ENCODE results near the gene SLC25A21.

SLC25A21 gene

DNA sequence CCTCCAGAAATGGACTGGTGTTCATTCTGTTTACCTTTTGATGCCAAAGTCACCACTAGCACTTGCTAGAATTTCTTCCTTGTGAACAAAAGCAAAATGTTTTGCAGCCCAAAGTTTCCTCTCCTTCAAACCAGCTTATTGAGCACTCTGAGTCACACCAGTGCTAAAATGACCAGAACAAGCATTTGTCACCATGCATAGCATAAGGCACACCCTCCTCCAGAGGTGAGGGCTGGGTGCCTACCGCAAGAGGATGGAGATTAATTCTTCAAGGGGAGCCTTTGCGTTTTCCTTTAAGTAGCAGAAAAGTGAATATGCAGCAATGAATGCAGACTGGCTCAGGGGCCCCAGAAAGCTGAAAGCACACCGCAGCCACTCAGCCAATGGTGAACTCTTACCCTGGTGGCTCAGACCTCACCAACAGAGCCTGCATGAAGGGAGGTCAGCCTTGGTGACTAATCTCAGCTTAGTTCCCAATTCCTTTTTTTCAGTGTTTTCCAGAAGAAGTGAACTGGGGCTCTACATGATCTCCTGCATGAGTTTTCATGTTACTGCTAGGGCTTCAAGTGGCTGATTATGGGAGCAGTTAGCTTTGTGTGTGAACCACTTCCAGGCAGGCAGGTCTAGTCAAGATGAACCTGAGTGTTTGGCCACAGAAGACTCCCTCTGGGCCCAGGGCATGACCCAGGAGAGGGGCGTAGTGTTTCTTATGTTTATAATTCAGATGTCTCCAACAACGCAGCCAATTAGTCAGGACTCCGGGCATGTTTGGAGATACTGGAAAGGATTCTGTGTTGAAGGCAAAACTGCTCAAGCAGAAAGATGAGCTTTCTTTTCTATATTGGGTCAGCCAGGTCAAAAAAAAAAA is 414.4 kb downstream of the SLC25A21 start:
- no peak overlapping the region for H3K27ac Mint-ChIP-seq
- H3K4me1 Mint-ChIP-seq (ENCODE audit: low read depth) = no peaks in the 10 kb centered on the region
- H3K9me3 Mint-ChIP-seq = peaks cover 7% of the 10 kb centered on the region
- no peak overlapping the region for H3K4me3 Mint-ChIP-seq
- no peaks in the 10 kb centered on the region for H3K27me3 Mint-ChIP-seq
- H3K36me3 Mint-ChIP-seq (ENCODE audit: low read depth) = no peaks in the 10 kb centered on the region

DNA sequence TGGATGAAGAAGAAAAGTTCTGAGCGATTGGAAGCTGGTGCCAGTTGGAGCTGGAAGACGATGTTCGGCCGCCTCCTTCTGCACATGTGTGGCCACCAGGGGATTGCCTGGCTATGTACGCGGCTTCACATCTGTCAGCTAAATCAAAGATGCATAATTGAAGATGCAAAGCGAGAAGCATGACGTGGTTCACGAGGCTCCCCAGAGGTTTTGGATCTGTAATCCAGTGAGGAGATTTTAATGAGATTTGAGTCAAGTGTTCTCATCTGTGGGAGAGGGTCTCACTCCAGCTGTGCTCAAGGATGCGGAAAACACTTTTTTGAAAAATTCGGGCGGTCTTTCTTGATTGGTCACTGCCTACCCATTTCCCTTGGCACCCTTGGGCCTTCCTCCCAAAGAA is 416.2 kb downstream of the SLC25A21 start:
- Mint-ChIP-seq H3K27me3 (no peaks in the 10 kb centered on the region), H3K27ac (no peak overlapping the region), H3K4me3 (no peak overlapping the region), H3K9me3 (peaks cover 15% of the 10 kb centered on the region), H3K36me3 (ENCODE audit: low read depth) (no peaks in the 10 kb centered on the region), H3K4me1 (ENCODE audit: low read depth) (no peaks in the 10 kb centered on the region)

DNA sequence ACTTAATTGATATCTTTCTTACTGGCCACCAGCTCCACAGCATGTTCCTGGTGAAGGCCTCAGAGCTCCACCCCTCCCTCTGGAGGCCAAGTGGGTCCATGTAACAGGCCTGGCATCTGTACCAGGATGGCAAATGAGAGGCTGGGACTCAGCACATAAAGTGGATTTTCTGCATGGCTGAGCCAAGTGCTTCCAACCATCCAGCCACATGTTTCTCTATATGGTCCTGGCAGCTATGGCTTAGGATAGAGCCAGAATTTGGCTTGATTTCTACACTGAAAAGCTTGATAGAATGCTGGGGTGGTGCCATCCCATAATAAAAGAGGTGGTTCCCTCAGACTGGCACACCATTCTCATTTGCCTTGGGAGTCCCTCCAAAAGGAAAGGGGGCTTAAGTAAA is 416.6 kb downstream of the SLC25A21 start:
- H3K27ac Mint-ChIP-seq = no peak overlapping the region
- H3K4me3 Mint-ChIP-seq = no peak overlapping the region
- peaks cover 15% of the 10 kb centered on the region for H3K9me3 Mint-ChIP-seq
- no peaks in the 10 kb centered on the region for H3K4me1 Mint-ChIP-seq (ENCODE audit: low read depth)
- H3K36me3 Mint-ChIP-seq (ENCODE audit: low read depth) = no peaks in the 10 kb centered on the region
- no peaks in the 10 kb centered on the region for H3K27me3 Mint-ChIP-seq

DNA sequence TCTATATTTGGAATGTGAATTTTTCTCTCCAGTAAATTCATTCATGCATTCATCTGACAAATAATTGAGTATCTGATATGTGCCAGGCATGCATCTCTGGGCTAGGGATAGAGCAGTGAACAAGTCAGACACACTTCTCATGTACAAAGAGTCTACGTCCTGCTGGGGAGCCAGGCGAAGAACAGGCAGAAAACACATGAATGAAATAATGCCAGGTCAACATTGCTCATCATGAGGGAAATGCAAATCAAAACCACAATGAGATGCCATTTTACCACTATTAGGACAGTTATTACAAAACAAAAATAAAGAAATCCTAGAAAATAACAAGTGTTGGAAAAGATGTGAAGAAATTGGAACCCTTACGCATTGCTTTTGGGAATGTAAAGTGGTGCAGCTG is 420.5 kb downstream of the SLC25A21 start:
- Mint-ChIP-seq H3K4me3 (no peak overlapping the region), H3K36me3 (ENCODE audit: low read depth) (no peaks in the 10 kb centered on the region), H3K4me1 (ENCODE audit: low read depth) (no peaks in the 10 kb centered on the region), H3K27ac (no peak overlapping the region), H3K9me3 (peaks cover 15% of the 10 kb centered on the region), H3K27me3 (no peaks in the 10 kb centered on the region)

DNA sequence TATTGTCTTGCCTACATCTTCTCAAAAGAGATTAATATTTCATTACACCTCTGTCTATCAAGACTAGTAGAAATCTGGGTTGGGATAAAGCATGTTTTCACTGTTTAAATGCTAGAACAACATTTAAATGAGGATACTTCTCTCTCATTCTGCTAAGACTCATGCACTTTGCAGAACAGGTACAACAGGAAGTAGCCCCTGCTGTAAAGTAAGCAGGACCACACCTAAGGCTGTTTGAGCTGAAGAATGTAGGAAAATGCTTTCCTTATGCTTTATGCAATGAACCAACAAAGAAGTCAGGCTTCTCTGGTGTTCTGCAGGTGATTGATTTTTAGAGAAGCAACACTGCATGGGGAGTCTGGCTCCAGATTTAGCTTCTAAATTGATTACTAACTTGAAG is 421.3 kb downstream of the SLC25A21 start:
- Mint-ChIP-seq H3K36me3 (ENCODE audit: low read depth) (no peaks in the 10 kb centered on the region), H3K4me3 (no peak overlapping the region), H3K4me1 (ENCODE audit: low read depth) (no peaks in the 10 kb centered on the region), H3K27me3 (no peaks in the 10 kb centered on the region), H3K9me3 (peaks cover 19% of the 10 kb centered on the region), H3K27ac (no peak overlapping the region)

DNA sequence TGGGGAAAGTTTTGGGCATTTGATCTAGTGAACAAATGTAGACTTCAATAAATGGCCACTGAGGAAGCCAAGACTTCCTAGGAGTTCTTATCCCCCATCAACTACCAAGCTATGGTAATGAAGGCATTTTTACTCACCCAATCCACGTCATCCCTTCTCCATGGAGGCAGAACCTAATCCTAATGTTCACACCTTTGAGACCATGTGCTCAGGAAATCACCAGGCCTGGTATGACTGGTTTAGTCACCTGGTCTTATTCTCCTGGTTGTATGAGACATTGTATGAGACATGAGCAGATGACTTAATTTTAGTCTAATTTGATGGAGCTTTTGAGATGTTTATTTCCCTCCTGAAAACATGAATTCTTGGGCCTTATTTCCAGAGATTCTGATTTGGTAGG is 422.2 kb downstream of the SLC25A21 start:
- Mint-ChIP-seq H3K4me1 (ENCODE audit: low read depth) (no peaks in the 10 kb centered on the region), H3K27me3 (no peaks in the 10 kb centered on the region), H3K9me3 (peaks cover 19% of the 10 kb centered on the region), H3K27ac (no peak overlapping the region), H3K4me3 (no peak overlapping the region), H3K36me3 (ENCODE audit: low read depth) (no peaks in the 10 kb centered on the region)

DNA sequence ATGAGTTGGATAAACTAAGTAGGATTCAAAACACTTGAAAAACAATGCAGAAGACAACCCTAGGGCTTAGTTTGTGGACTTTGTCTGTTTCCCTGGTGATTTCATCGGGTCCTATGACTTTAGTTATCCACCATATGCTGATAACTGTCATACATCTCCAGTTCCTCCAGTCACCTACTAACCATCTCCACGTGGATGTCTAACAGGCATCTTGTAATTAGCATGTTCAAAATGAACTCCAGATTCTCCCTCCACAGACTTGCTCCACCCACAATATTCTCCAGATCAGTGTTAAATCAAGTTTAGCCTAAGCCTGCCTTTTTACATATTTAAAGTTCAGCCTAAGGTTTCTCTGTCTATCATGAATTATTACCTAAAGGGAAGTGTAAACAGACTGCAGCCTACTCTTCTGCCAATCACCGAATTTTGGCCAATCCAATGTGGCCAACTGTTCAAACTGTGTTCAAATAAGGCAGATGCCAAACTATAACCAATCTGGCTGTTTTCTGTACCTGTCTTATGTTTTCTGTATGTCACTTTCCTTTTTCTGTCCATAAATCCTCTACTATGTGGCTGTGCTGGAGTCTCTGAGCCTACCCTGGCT is 423.7 kb downstream of the SLC25A21 start:
- H3K27me3 Mint-ChIP-seq = no peaks in the 10 kb centered on the region
- H3K4me1 Mint-ChIP-seq (ENCODE audit: low read depth) = no peaks in the 10 kb centered on the region
- no peak overlapping the region for H3K27ac Mint-ChIP-seq
- no peaks in the 10 kb centered on the region for H3K36me3 Mint-ChIP-seq (ENCODE audit: low read depth)
- no peak overlapping the region for H3K4me3 Mint-ChIP-seq
- H3K9me3 Mint-ChIP-seq = peaks cover 17% of the 10 kb centered on the region

DNA sequence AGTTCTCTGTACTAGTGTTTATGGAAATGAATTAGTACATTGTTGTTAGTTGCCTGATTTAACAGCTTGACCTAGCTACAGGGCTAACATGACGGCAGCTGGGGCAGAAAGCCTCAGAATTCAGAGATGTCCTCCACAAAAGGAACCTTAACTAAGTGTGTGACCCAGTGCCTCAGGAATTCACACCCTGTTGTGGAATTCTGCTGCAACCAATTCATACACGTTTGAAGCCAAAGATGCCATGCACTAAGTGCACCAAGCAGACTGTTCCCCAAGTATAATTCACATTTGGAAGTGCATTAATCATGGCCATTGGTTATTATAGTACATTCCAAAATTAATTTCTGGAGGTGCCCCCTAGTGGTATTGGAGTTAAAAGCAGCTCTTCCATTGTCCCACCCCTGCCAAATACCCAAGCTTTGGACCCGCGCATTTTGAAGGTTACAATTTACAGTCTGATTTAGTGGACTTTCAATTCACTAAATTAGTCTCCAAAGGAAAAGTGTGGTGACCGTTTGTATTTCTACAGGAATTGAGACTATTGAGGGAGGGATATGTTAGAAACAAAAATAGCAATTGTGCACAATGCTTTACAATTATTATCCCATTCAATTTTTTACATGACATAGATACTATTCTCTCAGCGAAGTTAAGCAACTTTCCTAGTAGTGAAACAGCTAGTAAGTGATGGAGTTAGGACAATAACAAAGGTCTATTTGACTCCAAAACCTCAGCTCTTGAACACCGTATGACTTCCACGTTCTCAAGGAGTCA is 424.8 kb downstream of the SLC25A21 start:
- H3K4me3 Mint-ChIP-seq = no peak overlapping the region
- no peaks in the 10 kb centered on the region for H3K4me1 Mint-ChIP-seq (ENCODE audit: low read depth)
- no peaks in the 10 kb centered on the region for H3K27me3 Mint-ChIP-seq
- peaks cover 9% of the 10 kb centered on the region for H3K9me3 Mint-ChIP-seq
- no peaks in the 10 kb centered on the region for H3K36me3 Mint-ChIP-seq (ENCODE audit: low read depth)
- no peak overlapping the region for H3K27ac Mint-ChIP-seq

DNA sequence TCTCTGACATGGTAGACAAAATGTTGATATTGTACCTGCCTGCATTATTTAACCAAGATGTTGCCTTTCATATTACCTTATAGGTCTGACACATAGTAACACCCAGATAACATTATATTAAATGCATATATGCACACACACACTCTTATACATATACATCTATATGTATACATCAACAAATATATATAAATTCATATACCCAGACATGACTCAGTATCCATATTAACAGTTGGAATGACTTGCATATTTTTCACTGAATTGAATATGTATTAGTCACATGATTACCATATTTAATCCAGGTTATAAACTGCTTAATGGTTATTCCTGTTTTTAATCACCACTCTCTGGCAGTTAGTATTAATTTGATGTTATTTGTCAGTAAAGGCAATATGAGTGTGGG is 425.5 kb downstream of the SLC25A21 start:
- H3K4me1 Mint-ChIP-seq (ENCODE audit: low read depth) = no peaks in the 10 kb centered on the region
- H3K27ac Mint-ChIP-seq = no peak overlapping the region
- H3K36me3 Mint-ChIP-seq (ENCODE audit: low read depth) = no peaks in the 10 kb centered on the region
- H3K27me3 Mint-ChIP-seq = no peaks in the 10 kb centered on the region
- peaks cover 9% of the 10 kb centered on the region for H3K9me3 Mint-ChIP-seq
- H3K4me3 Mint-ChIP-seq = no peak overlapping the region

DNA sequence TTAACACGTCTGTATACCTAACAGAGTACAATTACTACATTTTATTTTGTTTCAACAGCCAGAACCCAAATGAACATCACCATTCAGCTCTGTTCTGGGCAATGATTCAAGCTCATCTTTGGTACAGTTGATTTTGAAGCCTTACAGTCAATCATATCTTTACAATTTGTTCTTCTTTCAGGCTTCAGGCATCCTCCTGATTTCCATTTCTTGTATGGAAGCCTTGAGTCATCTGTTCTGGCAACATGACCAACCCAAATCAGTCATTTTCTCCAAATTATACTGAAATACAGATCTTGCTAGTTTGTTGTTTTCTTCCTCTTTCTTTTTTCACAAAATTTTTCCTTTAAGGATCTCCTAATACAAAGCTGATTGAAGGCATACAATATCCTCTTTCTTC is 430.5 kb downstream of the SLC25A21 start:
- Mint-ChIP-seq H3K4me1 (ENCODE audit: low read depth) (no peaks in the 10 kb centered on the region), H3K4me3 (no peak overlapping the region), H3K27me3 (peaks cover 4% of the 10 kb centered on the region), H3K9me3 (peaks cover 8% of the 10 kb centered on the region), H3K36me3 (ENCODE audit: low read depth) (no peaks in the 10 kb centered on the region), H3K27ac (no peak overlapping the region)

DNA sequence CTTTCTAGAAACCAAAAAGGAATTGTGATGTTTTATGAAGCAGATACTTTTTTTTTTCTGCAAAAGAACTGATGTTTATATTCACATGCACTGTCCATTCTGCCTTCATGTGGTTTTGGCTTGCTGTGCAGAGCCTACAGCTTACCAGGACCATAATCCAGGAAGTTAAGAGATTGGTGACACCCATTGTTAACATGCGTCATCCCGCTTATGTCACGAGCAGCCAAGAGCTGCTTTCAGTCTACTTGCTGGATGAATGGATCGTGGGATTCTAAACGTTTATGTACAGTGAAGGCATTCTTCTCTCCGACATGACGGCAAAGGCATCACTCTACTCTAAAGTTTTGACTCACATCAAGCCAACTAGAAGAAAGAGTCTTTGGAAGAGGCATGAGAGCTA is 434.1 kb downstream of the SLC25A21 start:
- Mint-ChIP-seq H3K27me3 (peaks cover 4% of the 10 kb centered on the region), H3K4me1 (ENCODE audit: low read depth) (no peaks in the 10 kb centered on the region), H3K27ac (no peak overlapping the region), H3K36me3 (ENCODE audit: low read depth) (no peaks in the 10 kb centered on the region), H3K9me3 (peaks cover 4% of the 10 kb centered on the region), H3K4me3 (no peak overlapping the region)

DNA sequence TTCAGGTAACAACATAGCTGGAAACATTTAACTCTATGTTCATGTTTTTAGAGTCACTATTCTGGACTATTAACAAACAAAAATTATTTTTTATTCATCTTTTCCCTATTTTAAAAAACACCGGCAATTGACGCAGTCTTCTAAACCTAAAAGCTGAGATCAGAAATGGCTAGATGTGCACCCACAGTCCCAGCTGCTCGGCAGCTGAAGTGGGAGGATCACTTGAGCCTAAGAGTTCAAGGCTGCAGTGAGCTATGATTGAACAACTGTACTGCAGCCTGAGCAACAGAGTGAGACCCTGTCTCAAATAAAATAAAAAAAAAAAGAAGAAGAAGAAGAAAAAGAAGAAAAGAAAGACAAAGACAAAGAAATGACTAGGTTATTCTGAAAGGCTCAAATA is 446.3 kb downstream of the SLC25A21 start:
- no peak overlapping the region for H3K4me3 Mint-ChIP-seq
- no peak overlapping the region for H3K27ac Mint-ChIP-seq
- H3K9me3 Mint-ChIP-seq = no peaks in the 10 kb centered on the region
- no peaks in the 10 kb centered on the region for H3K27me3 Mint-ChIP-seq
- H3K36me3 Mint-ChIP-seq (ENCODE audit: low read depth) = no peaks in the 10 kb centered on the region
- H3K4me1 Mint-ChIP-seq (ENCODE audit: low read depth) = no peaks in the 10 kb centered on the region

DNA sequence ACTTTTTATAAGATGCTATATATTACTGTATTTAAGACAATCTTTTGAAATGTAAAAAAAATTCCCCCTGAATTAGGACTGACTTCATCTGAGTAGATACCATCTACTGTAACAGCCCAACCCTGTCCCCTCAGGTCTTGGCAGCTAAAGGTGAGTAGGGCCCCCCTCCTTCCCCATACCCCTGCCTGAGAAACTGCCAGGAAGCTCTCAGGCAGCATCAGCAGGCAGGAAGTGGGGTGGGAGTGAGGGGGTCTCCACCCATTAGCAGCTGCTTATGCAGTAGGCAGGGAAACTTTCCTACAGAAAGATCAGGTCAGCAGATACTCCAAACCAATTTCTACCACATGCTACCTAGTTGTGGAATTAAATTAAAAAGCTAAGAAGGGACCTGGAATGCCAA is 448.2 kb downstream of the SLC25A21 start:
- Mint-ChIP-seq H3K4me1 (ENCODE audit: low read depth) (no peaks in the 10 kb centered on the region), H3K36me3 (ENCODE audit: low read depth) (no peaks in the 10 kb centered on the region), H3K9me3 (no peaks in the 10 kb centered on the region), H3K27me3 (no peaks in the 10 kb centered on the region), H3K4me3 (no peak overlapping the region), H3K27ac (no peak overlapping the region)

DNA sequence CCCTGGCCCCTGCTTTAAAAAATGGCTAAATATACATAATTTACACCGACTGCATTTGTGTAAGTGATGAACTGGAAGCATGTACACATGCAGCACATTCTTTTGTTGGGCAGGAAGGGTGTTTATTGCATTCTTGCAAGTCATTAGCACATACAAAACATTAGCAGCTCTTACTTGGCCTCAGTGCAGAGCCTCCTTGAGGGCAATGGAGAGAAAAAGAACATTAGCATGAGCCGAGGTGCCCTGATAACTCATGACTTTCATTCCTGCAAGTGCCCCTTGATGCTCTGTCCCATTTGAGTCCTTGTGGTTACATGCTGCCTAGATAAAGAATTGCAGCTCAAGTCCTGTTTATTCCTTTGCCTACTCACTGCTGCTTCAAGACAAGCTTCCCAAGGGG is 448.9 kb downstream of the SLC25A21 start:
- H3K4me1 Mint-ChIP-seq (ENCODE audit: low read depth) = no peaks in the 10 kb centered on the region
- no peak overlapping the region for H3K4me3 Mint-ChIP-seq
- H3K27ac Mint-ChIP-seq = no peak overlapping the region
- H3K27me3 Mint-ChIP-seq = no peaks in the 10 kb centered on the region
- no peaks in the 10 kb centered on the region for H3K36me3 Mint-ChIP-seq (ENCODE audit: low read depth)
- no peaks in the 10 kb centered on the region for H3K9me3 Mint-ChIP-seq

DNA sequence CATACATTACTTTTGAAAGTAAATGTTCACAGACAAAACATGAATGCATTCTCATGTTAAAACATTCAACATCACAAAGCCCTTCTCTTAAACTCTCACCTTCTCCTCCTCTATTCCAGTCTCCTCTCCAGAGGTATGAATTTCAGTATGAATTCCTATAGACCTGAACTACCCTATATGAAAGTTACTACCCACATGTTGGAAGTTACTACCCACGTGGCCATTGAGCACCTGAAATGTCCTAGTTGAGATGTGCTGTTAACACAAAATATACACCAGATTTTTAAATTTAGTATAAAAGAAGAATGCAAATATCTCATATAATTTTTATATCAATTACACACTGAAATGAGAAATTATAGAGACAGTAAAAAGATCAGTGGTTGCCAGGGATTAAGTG is 450.5 kb downstream of the SLC25A21 start:
- Mint-ChIP-seq H3K36me3 (ENCODE audit: low read depth) (no peaks in the 10 kb centered on the region), H3K4me3 (no peak overlapping the region), H3K9me3 (no peaks in the 10 kb centered on the region), H3K27ac (no peak overlapping the region), H3K27me3 (no peaks in the 10 kb centered on the region), H3K4me1 (ENCODE audit: low read depth) (no peaks in the 10 kb centered on the region)

All from stimulated activated naive CD8-positive, alpha-beta T cell treated with anti-CD3 and anti-CD28 coated beads, Interleukin-15, Interleukin-2, amounts not matched to agents 100 ng/mL and 50 ng/mL, for 24 hours (primary cell).